ENCODE data around the gene SPECC1L.
"Not testable (repeated sequence)": the region's sequence is repeated elsewhere in the genome, so short reads cannot be mapped to it uniquely, and the experiment has no call there.

The SPECC1L gene

DNA sequence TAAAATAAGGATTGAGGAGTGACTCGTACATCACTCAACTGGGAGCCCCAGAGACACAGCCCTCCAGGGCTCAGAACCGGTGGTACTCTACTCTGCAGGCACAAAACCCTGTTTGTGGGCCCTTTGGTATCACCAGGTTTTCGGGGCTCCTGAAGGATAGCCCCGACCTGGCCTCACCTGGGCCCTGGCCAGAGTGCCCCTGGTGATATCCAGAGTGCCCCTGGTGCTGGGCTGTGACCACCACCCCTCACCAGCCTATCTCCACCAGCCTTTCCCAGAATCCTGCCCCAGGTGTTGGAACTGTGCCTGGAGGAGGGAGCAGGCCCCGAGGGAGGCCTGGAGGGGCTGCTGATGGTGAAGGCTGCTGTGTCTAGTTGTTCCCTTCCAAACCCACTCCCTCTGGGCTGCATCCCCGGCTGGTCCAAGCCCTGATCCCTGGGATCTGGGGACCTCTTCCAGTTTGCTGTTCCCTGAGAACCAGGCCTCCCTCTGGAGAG is 23.6 kb upstream of the SPECC1L start:
- DNase-seq = no peak

DNA sequence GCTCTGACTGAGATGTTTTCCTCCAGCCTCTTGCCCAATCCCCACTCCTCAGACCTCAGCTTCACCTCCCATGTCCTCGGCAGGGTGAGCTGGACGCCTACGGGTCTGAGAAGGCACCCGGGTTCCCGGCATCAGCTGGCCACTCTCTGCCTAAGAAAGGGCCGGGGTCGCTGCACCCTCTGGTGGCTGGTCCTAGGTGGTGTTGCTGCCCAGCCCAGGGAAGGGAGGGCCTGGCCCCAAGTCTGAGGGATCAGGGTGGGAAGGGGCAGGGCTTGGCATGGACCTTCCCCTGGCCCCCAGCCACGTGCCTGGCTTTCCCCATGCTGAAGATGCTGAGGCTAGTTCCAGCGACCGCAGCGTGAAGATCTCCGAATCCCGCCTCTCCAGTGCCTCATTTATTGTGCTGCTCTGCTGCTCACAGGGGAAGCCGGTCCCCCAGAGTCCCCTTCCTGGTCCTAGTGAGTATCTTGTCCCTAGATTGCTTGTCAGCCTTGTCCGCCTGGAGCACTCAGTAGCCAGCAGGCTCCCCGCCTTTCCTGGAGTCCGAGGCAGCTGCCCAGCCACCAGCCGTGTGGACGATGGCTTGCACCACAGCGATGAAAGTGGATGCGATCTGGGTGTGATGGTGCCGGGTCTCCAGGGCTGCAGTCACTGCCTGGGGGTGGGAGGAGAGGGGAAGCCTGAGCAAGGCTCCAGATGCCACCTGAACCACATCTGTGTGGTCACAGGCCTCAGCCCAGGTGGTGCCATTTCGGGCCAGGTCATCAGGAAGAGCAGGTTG is 22.9 kb upstream of the SPECC1L start:
- DNase-seq = peak in 57 of 58 donors; percentile 6 to 91 (median 67)

DNA sequence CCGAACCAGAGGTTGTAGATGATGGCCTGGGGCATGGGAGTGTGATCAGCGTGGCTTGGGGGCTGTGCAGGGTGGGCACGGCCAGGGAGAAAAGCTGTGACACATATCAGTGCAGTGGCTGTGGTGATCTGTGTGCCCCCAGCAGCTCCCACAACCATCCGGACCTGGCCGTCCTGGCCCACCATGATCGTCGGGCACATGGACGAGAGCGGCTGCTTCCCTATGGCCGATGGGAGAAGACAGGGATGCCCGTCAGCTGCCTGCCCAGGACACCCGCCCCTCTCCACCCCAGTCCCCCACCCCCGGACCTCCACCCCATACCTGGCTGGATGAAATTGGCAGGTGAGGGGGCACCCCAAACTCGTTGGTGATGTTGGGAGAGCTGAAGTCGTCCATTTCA is 22.0 kb upstream of the SPECC1L start:
- DNase-seq = not testable (repeated sequence)

GRCh38 chr22:24249413-24249812 is 21.2 kb upstream of the SPECC1L start:
- not testable (repeated sequence) for DNase-seq

- not testable (repeated sequence) for DNase-seq
Measured at GRCh38 chr22:24251286-24251685, 19.3 kb upstream of the SPECC1L start.

GRCh38 chr22:24253126-24253525 is 17.5 kb upstream of the SPECC1L start:
- not testable (repeated sequence) for DNase-seq

DNA sequence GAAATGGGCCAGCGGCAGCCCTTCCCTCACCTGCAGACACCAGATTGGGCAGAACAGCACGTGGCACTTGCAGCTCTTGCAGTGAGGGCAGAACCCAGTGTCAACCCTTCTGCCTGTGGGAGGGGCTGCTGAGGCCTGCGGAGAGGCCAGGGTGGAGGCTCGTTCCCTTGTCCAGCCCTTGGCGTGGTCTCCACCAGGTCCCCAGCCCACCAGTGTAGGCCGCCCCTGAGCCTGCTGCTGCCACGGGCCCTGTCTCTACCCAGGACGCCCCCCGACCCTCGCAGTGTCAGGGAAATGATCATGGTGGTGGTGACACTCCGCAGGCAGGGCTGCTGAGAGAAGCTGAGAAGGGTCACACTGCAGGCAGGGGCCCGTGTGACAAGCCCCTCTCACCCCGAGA is 14.5 kb upstream of the SPECC1L start:
- not testable (repeated sequence) for DNase-seq

GRCh38 chr22:24256736-24257135 is 13.9 kb upstream of the SPECC1L start:
- not testable (repeated sequence) for DNase-seq

DNA sequence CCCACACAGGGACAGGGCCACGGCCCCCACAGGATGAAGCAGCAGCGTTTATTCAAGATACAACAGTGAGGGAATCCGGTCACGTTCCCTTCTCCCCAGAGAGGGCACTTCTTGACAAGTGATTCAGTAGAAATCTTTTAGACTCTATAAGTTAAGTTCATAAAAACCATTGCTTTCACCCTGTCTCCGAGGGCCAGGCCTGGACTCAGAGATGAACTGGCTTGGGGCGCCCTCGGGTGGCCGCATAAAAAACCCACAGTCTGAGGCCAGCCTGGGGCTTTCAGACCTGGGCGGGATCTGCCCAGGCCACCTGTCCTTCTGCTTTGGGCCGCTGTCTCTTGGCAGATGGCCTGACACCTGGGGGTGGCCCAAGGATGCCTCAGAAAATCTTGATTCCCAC is 11.2 kb upstream of the SPECC1L start:
- DNase-seq = peak in 20 of 58 donors; percentile 6 to 50 (median 22)

GRCh38 chr22:24262185-24262749 is 8.4 kb upstream of the SPECC1L start:
- not testable (repeated sequence) for DNase-seq

DNA sequence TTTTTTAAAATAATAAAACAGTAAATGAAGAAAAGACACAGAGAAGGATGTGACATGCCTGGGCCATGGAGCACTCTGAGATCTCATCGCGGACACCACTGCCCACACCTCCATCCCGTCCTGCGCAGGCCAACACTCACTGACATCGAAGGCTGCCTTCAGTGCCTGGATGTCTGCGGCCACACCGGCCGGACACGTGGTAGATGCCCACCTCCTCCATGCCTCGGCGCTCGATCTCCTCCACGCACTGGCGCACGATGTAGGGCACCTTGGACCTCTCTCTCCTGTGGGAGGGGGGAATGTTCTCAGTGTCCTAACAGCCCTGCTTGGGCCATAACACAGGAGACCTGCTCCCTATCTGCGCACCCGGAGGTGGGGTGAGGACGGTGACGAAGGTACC is 7.2 kb upstream of the SPECC1L start:
- DNase-seq = not testable (repeated sequence)

- not testable (repeated sequence) for DNase-seq
Measured at GRCh38 chr22:24264329-24264896, 6.2 kb upstream of the SPECC1L start.

GRCh38 chr22:24265734-24266133 is 4.9 kb upstream of the SPECC1L start:
- no peak for DNase-seq

- DNase-seq = not testable (repeated sequence)
Measured at GRCh38 chr22:24266495-24266894, 4.1 kb upstream of the SPECC1L start.

- DNase-seq = peak in 2 of 58 donors; percentile 29 to 45
Measured at GRCh38 chr22:24271386-24271854, 789 bp downstream of the SPECC1L start.

DNA sequence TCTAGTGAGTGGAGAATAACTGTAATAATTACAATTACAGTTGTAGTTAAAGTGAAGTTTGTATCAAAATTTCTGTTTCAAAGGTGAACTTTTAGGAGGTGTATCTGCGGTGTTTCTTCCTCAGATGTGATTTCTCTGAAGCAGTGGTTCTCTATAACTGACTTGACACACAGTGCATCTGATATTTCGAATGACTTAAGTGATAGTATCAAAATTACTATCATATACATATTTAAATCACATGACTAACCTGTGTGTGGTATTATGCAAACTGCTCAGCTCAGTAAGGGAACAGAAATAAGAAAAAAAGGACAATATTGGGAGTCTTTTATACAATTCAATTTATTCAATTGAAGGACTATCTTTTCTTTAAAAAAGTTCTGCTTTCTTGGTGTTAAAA is 2.4 kb downstream of the SPECC1L start:
- not testable (repeated sequence) for DNase-seq

GRCh38 chr22:24273906-24274305 is 3.3 kb downstream of the SPECC1L start:
- not testable (repeated sequence) for DNase-seq

DNA sequence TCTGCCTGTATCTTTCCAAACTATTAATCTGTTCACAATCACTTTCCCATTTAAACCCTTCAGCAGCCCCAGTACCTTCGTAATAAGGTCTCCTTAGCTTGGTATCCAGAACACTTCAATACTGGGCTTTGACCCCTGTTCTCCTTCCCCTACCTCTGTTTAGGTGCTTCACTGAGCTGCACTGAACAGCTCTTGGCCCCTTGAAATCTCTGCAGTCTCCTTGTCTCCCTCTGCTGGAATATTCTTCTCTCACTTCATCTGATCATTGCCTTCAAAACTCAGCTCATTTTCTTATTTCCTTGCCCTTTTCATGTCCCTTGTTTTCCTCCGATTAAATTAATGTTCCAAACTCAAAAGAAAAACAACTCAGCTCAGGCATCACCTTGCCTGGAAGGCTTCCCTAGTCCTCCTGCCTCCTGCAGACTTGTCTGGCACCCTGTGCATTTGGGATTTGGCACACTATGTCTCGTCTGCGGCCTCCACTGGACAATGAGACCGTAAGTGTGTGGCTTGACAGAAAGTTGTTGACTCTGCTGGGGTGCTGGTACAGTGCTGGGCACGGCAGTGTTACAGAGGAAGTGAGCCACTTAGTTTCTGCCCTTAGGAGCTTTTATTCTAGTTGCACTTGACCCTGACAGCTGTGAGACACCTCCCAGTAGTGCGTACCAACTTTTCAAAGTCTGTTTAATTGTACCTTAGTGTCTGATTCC is 4.2 kb downstream of the SPECC1L start:
- DNase-seq = not testable (repeated sequence)

GRCh38 chr22:24280363-24280762 is 9.7 kb downstream of the SPECC1L start:
- DNase-seq = not testable (repeated sequence)

DNA sequence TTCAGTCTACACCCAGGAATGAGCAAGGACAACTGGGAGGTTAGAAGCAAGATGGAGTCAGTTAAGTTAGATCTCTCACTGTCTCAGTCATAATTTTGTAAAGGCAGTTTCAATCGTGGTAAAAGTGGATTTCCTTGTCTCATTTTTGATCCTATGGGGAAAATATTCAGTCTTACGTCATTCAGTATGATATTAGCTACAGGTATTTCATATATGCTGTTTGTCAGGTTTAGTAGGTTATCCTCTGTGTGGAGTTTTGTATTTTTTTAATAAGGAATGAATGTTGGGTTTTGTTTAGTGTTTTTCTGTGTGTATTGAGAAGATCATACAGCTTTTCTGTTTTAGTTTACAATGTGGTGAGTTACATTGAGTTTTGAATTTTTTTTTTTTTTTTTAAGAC is 11.8 kb downstream of the SPECC1L start:
- no peak for DNase-seq

DNA sequence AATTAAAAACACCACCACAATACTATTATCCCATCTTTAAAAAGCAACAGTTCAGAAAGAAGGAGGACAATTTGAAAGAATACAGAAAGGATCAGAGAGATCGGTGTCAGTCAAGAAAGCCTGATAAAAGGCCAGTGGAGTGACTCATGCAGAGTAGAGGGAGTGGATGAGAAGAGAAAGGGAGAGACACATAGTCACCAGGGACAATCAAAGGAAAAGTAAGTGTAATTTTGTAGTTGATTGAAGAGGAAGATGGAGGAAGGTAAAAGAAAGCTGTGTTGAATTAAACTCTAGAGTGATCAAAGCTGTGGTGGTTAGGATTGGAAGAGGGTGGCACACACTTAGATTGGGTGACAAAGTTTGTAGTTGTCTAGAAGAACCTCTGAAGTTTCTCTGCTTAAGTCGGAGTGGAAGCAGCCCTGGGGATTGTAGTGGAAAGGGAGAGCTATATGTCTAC is 14.1 kb downstream of the SPECC1L start:
- DNase-seq = no peak
